Tibial artery (tissue), 4 donors: Measurements from ENCODE around the gene METTL17.

Experiments
- DNase-seq, 2 donors: peaks; one replicate each; pipeline ENCODE4 v3.0.0-alpha.2; 2019
- H3K27ac ChIP-seq, 2 donors: fragments of 200-600 bp; sonication (generic) in 1 of 2; 1 replicate in 1 of 2; 2 replicates in 1 of 2; pipeline ENCODE4 v1.5.1; 2018 to 2019; ENCODE audit warnings: mild to moderate bottlenecking in 1 of 2
- H3K27me3 ChIP-seq, 2 donors: fragments of 200-600 bp; sonication (generic) in 1 of 2; one replicate each; pipeline versions ENCODE4 v1.5.1 to v1.6.0; 2016 to 2019
- H3K36me3 ChIP-seq, 3 donors: fragments of 200-600 bp; sonication (generic) in 2 of 3; one replicate each; pipeline ENCODE4 v1.5.1; 2016 to 2019; ENCODE audit warnings: mild to moderate bottlenecking in 2 of 3
- H3K4me1 ChIP-seq, 4 donors: fragments of 200-600 bp; sonication (generic) in 2 of 4; 1 replicate in 3 of 4; 2 replicates in 1 of 4; pipeline ENCODE4 v1.5.1; 2016 to 2019
- H3K4me3 ChIP-seq, 2 donors: fragments of 200-600 bp; sonication (generic) in 1 of 2; 1 replicate in 1 of 2; 2 replicates in 1 of 2; pipeline ENCODE4 v1.5.1; 2018 to 2019; ENCODE audit warnings: mild to moderate bottlenecking in 2 of 2
- H3K9me3 ChIP-seq, 3 donors: fragments of 200-600 bp; sonication (generic) in 1 of 3; one replicate each; pipeline ENCODE4 v1.5.1; 2016 to 2019
- intact Hi-C: fragments of 100-400 bp; cut with DNase I; formaldehyde crosslinking; loops from one replicate; pipeline ENCODE4 v1.15.0; 2023; ENCODE audit warnings: low total_unique reads
- TF ChIP-seq, protein P1 (sequence below), 2 experiments: fragments of 200-600 bp in 1 of 2; fragments of 450-650 bp in 1 of 2; IDR thresholded peaks; one replicate each; pipeline ENCODE4 v1.5.1; 2017 to 2019; ENCODE audit warnings: antibody characterized with exemption in 2 of 2, mild to moderate bottlenecking in 1 of 2, moderate library complexity in 1 of 2

Gene METTL17

DNA sequence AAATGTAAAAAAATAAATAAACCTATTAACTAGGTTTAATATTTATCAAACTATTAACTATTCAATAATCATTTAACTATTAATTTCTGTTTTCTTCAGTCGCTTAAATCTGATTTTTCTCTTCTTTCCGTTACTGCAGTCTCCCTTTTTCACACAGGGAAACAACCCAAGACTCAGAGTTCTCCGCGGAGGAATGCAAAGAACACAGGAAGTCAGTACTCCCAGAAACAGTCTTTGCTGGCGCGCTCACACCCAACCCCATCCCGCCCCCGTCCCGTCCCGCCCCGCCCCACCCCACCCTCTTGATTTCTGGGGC is 351 bp upstream of the METTL17 start:
- Histone ChIP-seq H3K27me3 (no peaks in the 10 kb centered on the region), H3K36me3 (peaks cover 16 to 30% (median 24%) of the 10 kb centered on the region in 3 donors), H3K9me3 (no peaks in the 10 kb centered on the region), H3K4me1 (peaks cover 0 to 53% (median 45%) of the 10 kb centered on the region in 4 donors), H3K4me3 (peak overlapping the region; percentile 72 to 96), H3K27ac (peak overlapping the region; percentile 84 to 89)
- TF ChIP-seq, protein P1, sequence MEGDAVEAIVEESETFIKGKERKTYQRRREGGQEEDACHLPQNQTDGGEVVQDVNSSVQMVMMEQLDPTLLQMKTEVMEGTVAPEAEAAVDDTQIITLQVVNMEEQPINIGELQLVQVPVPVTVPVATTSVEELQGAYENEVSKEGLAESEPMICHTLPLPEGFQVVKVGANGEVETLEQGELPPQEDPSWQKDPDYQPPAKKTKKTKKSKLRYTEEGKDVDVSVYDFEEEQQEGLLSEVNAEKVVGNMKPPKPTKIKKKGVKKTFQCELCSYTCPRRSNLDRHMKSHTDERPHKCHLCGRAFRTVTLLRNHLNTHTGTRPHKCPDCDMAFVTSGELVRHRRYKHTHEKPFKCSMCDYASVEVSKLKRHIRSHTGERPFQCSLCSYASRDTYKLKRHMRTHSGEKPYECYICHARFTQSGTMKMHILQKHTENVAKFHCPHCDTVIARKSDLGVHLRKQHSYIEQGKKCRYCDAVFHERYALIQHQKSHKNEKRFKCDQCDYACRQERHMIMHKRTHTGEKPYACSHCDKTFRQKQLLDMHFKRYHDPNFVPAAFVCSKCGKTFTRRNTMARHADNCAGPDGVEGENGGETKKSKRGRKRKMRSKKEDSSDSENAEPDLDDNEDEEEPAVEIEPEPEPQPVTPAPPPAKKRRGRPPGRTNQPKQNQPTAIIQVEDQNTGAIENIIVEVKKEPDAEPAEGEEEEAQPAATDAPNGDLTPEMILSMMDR (IDR thresholded peaks at IDR 0.05), result no peak
- intact Hi-C loops, result no loop called here
- DNase-seq, result no peak

DNA sequence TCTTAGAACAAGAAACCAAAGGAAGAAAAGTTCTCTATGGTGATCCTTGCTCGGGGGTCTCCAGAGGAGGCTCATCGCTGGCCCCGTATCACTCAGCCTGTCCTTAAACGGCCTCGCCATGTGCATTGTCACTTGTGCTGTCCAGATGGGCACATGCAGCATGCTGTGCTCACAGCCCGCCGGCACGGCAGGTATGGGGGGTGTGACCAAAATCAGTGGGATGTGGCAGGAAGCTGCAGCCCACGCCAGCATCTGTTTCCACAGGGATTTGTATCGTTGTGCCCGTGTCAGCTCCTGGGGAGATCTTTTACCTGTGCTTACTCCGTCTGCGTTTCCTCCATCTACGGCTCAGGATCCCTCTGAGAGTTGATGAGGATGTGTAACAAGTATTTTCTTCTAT is 6.7 kb downstream of the METTL17 start:
- TF ChIP-seq, protein P1 (IDR thresholded peaks at IDR 0.05), result no peak
- Histone ChIP-seq H3K27ac (no peak overlapping the region), H3K9me3 (no peaks in the 10 kb centered on the region), H3K4me3 (no peak overlapping the region), H3K36me3 (peaks cover 46 to 63% (median 56%) of the 10 kb centered on the region in 3 donors), H3K27me3 (no peaks in the 10 kb centered on the region), H3K4me1 (peaks cover 0 to 14% (median 8%) of the 10 kb centered on the region in 4 donors)
- intact Hi-C loops, result no loop called here
- no peak for DNase-seq

DNA sequence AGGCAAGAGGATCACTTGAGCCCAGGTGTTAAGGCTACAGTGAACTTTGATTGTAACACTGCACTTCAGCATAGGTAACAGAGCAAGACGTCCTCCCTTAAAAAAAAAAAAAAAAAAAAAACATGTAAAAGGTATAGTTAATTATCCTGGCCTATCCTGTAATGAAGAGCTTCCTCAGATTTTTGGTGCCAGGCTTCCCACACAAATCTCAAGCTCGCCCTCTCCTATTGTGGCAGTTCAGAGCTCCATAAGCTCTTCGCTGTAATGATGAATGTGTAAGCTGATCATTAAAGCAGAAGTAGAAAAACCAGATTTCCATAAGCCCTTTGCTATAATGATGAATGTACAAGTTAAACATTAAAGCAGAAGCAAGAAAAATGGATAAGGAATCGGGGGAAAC is 7.3 kb downstream of the METTL17 start:
- peaks cover 0 to 8% (median 3%) of the 10 kb centered on the region in 4 donors for H3K4me1 ChIP-seq
- DNase-seq, result no peak
- no peak overlapping the region for H3K4me3 ChIP-seq
- TF ChIP-seq, protein P1 (IDR thresholded peaks at IDR 0.05), result no peak
- intact Hi-C loops, result no loop called here
- H3K27me3 ChIP-seq, result no peaks in the 10 kb centered on the region
- H3K9me3 ChIP-seq, result no peaks in the 10 kb centered on the region
- no peak overlapping the region for H3K27ac ChIP-seq
- peaks cover 45 to 57% (median 55%) of the 10 kb centered on the region in 3 donors for H3K36me3 ChIP-seq

DNA sequence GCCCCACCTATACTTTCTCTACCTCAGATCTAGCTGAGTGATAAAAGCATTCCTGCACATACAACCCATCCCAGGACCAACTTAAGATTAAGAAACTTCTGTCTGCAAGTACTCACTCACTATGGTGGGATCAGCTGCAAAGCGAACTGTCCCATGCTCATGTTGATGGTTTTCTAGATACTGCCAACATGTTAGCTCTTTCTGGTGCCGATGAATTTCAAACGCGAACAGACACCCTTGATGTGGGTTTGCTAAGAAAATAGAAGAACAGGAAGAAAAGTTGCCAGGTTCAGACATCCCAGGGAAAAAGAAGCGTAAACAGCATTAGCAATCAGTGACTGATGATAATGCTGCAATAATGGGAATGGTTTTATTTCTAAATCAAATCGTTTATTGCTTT is 7.8 kb downstream of the METTL17 start:
- Histone ChIP-seq H3K4me1 (peaks cover 0 to 7% (median 3%) of the 10 kb centered on the region in 4 donors), H3K27ac (no peak overlapping the region), H3K9me3 (no peaks in the 10 kb centered on the region), H3K4me3 (no peak overlapping the region), H3K27me3 (no peaks in the 10 kb centered on the region), H3K36me3 (peaks cover 41 to 52% (median 50%) of the 10 kb centered on the region in 3 donors)
- intact Hi-C loops, result no loop called here
- DNase-seq, result no peak
- TF ChIP-seq, protein P1 (IDR thresholded peaks at IDR 0.05), result no peak

DNA sequence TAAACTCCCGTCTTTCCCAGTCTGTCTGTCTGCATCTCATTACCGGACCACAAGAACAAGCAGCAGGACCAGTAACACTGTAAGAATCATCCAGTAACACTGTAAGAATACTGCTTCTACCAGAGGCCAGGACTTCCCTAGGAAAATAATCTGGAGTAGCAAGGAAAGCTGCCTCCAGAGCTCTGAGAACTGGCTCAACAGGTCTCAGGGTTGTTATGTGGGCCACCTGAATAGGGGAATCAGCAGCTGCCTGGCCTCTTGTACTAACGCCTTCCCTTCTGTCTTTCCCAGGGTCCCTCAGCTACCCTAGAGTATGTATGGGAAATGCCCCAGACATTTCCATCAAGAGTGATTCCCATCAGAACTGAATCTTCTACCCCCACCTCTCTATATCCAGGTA is 8.4 kb downstream of the METTL17 start:
- no peak for DNase-seq
- Histone ChIP-seq H3K36me3 (peaks cover 37 to 47% (median 45%) of the 10 kb centered on the region in 3 donors), H3K4me1 (peaks cover 0 to 7% (median 3%) of the 10 kb centered on the region in 4 donors), H3K27me3 (no peaks in the 10 kb centered on the region), H3K9me3 (no peaks in the 10 kb centered on the region), H3K27ac (peak overlapping the region in 1 of 2 donors; percentile 52), H3K4me3 (no peak overlapping the region)
- TF ChIP-seq, protein P1 (IDR thresholded peaks at IDR 0.05), result no peak
- intact Hi-C loops, result no loop called here
